GM19351 (cell line): ENCODE data around the gene DNLZ.
"Not testable (repeated sequence)": the region's sequence is repeated elsewhere in the genome, so short reads cannot be mapped to it uniquely, and the experiment has no call there.

ENCODE experiments used
- ATAC-seq: cut with Tn5 transposase; IDR thresholded peaks from one replicate; pipeline ENCODE4 v1.9.1; 2021; ENCODE audit warnings: mild to moderate bottlenecking, moderate library complexity; ENCODE audit not compliant: unreplicated experiment

Gene DNLZ

GRCh38 chr9:136361754-136362449, 1.6 kb downstream of the DNLZ start:
- ATAC-seq, result no peak

GRCh38 chr9:136361047-136361753, 2.3 kb downstream of the DNLZ start:
- ATAC-seq, result no peak

GRCh38 chr9:136359774-136360718, 3.5 kb downstream of the DNLZ start:
- no peak for ATAC-seq

- ATAC-seq, result no peak
Measured at GRCh38 chr9:136358888-136359287, 4.7 kb downstream of the DNLZ start.

- ATAC-seq, result no peak
Measured at GRCh38 chr9:136358016-136358415, 5.5 kb downstream of the DNLZ start.

GRCh38 chr9:136357202-136357725, 6.3 kb downstream of the DNLZ start:
- no peak for ATAC-seq

GRCh38 chr9:136355616-136356557, 7.7 kb downstream of the DNLZ start:
- ATAC-seq, result no peak

- ATAC-seq, result no peak
Measured at GRCh38 chr9:136354592-136355085, 8.9 kb downstream of the DNLZ start.

- ATAC-seq, result no peak
Measured at GRCh38 chr9:136353757-136354488, 9.6 kb downstream of the DNLZ start.

GRCh38 chr9:136353088-136353487, 10.5 kb downstream of the DNLZ start:
- ATAC-seq, result no peak

- ATAC-seq, result no peak
Measured at GRCh38 chr9:136352682-136353081, 10.9 kb downstream of the DNLZ start.

- not testable (repeated sequence) for ATAC-seq
Measured at GRCh38 chr9:136351868-136352267, 11.7 kb downstream of the DNLZ start.

GRCh38 chr9:136351252-136351800, 12.2 kb downstream of the DNLZ start:
- ATAC-seq, result no peak

GRCh38 chr9:136349546-136349945, 14.0 kb downstream of the DNLZ start:
- no peak for ATAC-seq

- ATAC-seq, result no peak
Measured at GRCh38 chr9:136348691-136349090, 14.9 kb downstream of the DNLZ start.

- no peak for ATAC-seq
Measured at GRCh38 chr9:136347472-136348256, 15.9 kb downstream of the DNLZ start.

GRCh38 chr9:136346927-136347465, 16.5 kb downstream of the DNLZ start:
- ATAC-seq, result no peak

GRCh38 chr9:136346157-136346481, 17.4 kb downstream of the DNLZ start:
- ATAC-seq, result no peak
